SU-DHL-6 (cell line): ENCODE results near the gene SRGAP1.

ENCODE experiments used
- H2AFZ ChIP-seq: fragments of 200-600 bp; sonication (generic); 2 replicates; pipeline ENCODE4 v1.6.1; 2014; ENCODE audit warnings: low read depth, mild to moderate bottlenecking, moderate library complexity, mixed read lengths, antibody characterized with exemption, low read length; ENCODE audit not compliant: severe bottlenecking
- H3F3A ChIP-seq: fragments of 200-600 bp; shearing (Covaris generic); 2 replicates; pipeline ENCODE4 v1.6.0; 2016; ENCODE audit warnings: antibody characterized with exemption, mild to moderate bottlenecking; ENCODE audit not compliant: insufficient read depth
- H3K27ac ChIP-seq: fragments of 200-600 bp; sonication (generic); 2 replicates; pipeline ENCODE4 v1.5.1; 2016; ENCODE audit warnings: low read depth, mild to moderate bottlenecking, low read length, moderate library complexity, mixed read lengths
- H3K27me3 ChIP-seq: fragments of 200-600 bp; sonication (generic), shearing (Covaris generic); 2 replicates; pipeline ENCODE4 v1.6.0; 2014; ENCODE audit warnings: mild to moderate bottlenecking, low read length
- H3K36me3 ChIP-seq: fragments of 200-600 bp; sonication (generic); 2 replicates; pipeline ENCODE4 v1.6.1; 2014; ENCODE audit warnings: mild to moderate bottlenecking, low read length, mixed read lengths
- H3K4me2 ChIP-seq: fragments of 300-600, 200-600 bp; shearing (Covaris generic), sonication (generic); 2 replicates; pipeline ENCODE4 v1.6.0; 2014; ENCODE audit warnings: low read length, low read depth, mild to moderate bottlenecking; ENCODE audit not compliant: poor library complexity, severe bottlenecking
- H3K4me3 ChIP-seq: fragments of 200-600 bp; sonication (generic); 2 replicates; pipeline ENCODE4 v1.5.1; 2014; ENCODE audit warnings: antibody characterized with exemption, low read length, mild to moderate bottlenecking, mixed read lengths; ENCODE audit not compliant: insufficient read depth, poor library complexity, severe bottlenecking
- H3K79me2 ChIP-seq: fragments of 200-600 bp; sonication (generic); 2 replicates; pipeline ENCODE4 v1.6.1; 2014; ENCODE audit warnings: mild to moderate bottlenecking, low read length, moderate library complexity; ENCODE audit not compliant: insufficient read depth
- H3K9ac ChIP-seq: fragments of 200-600 bp; sonication (generic); 2 replicates; pipeline ENCODE4 v1.7.0; 2014; ENCODE audit warnings: mild to moderate bottlenecking, low read length
- H3K9me2 ChIP-seq: fragments of 200-600 bp; sonication (generic); replicated peaks from 2 replicates; pipeline ENCODE4 v1.6.1; 2014; ENCODE audit warnings: low read length; ENCODE audit not compliant: insufficient read depth
- H3K9me3 ChIP-seq: fragments of 200-600 bp; sonication (generic); 2 replicates; pipeline ENCODE4 v1.6.1; 2014; ENCODE audit warnings: low read length, mixed read lengths; ENCODE audit not compliant: insufficient read depth
- H4K20me1 ChIP-seq: fragments of 200-600 bp; sonication (generic); 2 replicates; pipeline ENCODE4 v1.6.1; 2014; ENCODE audit warnings: low read depth, mild to moderate bottlenecking, antibody characterized with exemption, low read length, moderate library complexity, mixed read lengths
- CTCF ChIP-seq: fragments of 200-600 bp; sonication (generic); IDR thresholded peaks from one replicate; pipeline ENCODE4 v1.5.1; 2017; ENCODE audit warnings: antibody characterized with exemption, mild to moderate bottlenecking, low read length, moderate library complexity; ENCODE audit not compliant: insufficient read depth, poor library complexity, severe bottlenecking
- EZH2phosphoT487 ChIP-seq: fragments of 200-600 bp; sonication (generic), shearing (Covaris generic); conservative IDR thresholded peaks from 2 replicates; pipeline ENCODE4 v1.6.1; 2018; ENCODE audit warnings: mild to moderate bottlenecking, antibody characterized with exemption, low read length, moderate library complexity, mixed read lengths

SRGAP1 gene

DNA sequence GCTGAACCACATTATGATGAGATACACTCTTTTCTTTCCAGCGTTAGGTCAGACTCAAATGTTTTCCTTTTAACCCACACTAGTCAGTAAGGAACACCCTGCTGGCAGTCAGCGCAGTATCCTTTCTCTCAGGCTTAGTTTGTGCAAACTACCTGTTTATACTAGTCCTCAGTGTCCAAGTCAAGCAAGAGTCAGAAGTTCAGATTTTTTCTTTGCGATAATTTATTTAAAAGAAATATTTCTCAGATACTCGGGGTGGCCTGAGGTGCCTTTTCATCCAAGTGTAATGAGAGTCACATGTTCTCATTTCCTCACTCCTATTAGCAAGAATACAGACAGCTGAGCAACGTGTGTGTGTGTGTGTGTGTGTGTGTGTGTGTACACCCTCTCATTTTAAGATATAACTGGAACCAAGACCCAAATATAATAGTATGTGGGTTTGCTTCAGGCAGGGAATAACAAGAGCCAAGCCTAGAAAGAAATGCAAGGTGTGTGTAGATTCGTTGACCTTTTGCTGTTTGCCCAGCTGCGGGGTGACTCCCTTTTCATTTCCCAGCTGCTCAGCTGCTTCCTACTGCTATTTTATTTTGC, 194.9 kb downstream of the SRGAP1 start:
- Histone ChIP-seq H3K4me2 (no peak overlapping the region), H3K79me2 (no peaks in the 10 kb centered on the region), H3K36me3 (no peaks in the 10 kb centered on the region), H2AFZ (no peak overlapping the region), H3K27me3 (no peaks in the 10 kb centered on the region), H3K9me3 (no peaks in the 10 kb centered on the region), H4K20me1 (no peaks in the 10 kb centered on the region), H3K4me3 (no peak overlapping the region), H3K9ac (no peak overlapping the region), H3K9me2 (no peaks in the 10 kb centered on the region), H3F3A (no peaks in the 10 kb centered on the region), H3K27ac (no peak overlapping the region)
- no peak for TF ChIP-seq EZH2phosphoT487
- no peak for TF ChIP-seq CTCF

DNA sequence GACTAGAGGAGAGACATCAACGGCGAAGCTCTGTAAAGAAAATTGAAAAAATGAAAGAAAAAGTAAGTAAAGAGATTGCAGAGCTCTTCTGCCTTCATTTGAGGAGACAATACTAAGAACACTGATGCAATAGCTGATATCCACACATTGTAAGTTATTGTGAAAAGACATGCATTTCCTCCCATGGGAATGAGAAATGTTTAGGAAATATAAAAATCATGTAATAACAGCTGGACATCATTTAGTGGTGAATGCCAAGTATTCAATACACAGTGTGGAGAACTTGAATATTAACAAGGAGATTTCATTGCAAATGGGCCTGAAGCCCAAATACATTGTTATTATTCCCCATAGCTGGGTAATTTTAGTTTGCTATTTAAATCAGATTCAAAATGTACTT, 198.4 kb downstream of the SRGAP1 start:
- no peaks in the 10 kb centered on the region for H3K79me2 ChIP-seq
- H3K9me2 ChIP-seq, result no peaks in the 10 kb centered on the region
- no peaks in the 10 kb centered on the region for H3K9me3 ChIP-seq
- no peaks in the 10 kb centered on the region for H3K27me3 ChIP-seq
- TF ChIP-seq CTCF (no peak), EZH2phosphoT487 (no peak)
- H2AFZ ChIP-seq, result no peak overlapping the region
- no peak overlapping the region for H3K4me3 ChIP-seq
- no peak overlapping the region for H3K4me2 ChIP-seq
- no peak overlapping the region for H3K9ac ChIP-seq
- no peaks in the 10 kb centered on the region for H3F3A ChIP-seq
- no peak overlapping the region for H3K27ac ChIP-seq
- H4K20me1 ChIP-seq, result no peaks in the 10 kb centered on the region
- no peaks in the 10 kb centered on the region for H3K36me3 ChIP-seq

DNA sequence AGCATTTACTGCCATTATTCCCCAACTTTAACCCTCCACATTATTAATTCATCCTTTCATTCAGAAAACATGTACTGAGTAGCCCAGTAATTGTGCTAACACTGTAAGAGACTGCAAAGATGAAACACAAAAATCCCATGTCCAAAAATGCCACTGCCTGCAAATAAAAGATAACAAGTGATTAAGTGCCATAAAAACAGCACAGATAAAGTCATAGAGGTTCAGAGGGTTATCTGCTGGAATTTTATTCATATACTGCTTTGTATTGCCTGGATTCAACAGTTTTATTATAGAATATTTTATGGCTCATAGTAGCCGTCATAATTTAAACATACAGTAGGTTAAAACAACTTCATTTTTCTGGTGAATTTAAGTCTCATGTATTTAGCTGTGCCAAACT, 199.7 kb downstream of the SRGAP1 start:
- no peak overlapping the region for H2AFZ ChIP-seq
- H3K9me2 ChIP-seq, result no peaks in the 10 kb centered on the region
- H3K4me2 ChIP-seq, result no peak overlapping the region
- H3F3A ChIP-seq, result no peaks in the 10 kb centered on the region
- no peak overlapping the region for H3K9ac ChIP-seq
- H3K27ac ChIP-seq, result no peak overlapping the region
- no peaks in the 10 kb centered on the region for H3K27me3 ChIP-seq
- no peak overlapping the region for H3K4me3 ChIP-seq
- H4K20me1 ChIP-seq, result no peaks in the 10 kb centered on the region
- no peak for TF ChIP-seq EZH2phosphoT487
- no peak for TF ChIP-seq CTCF
- H3K79me2 ChIP-seq, result no peaks in the 10 kb centered on the region
- H3K9me3 ChIP-seq, result no peaks in the 10 kb centered on the region
- H3K36me3 ChIP-seq, result no peaks in the 10 kb centered on the region
